ENCODE measurements around the gene NPC1L1.
"Not testable (repeated sequence)": the region's sequence is repeated elsewhere in the genome, so short reads cannot be mapped to it uniquely, and the experiment has no call there.

The NPC1L1 gene

GRCh38 chr7:44515590-44516268 lies 25.4 kb downstream of the NPC1L1 start:
- DNase-seq = no peak
- in situ Hi-C loops (cut with HindIII; ENCODE audit: low pct_ligation_motif_present, low pct_unique_long_range_greater_than_20kb, low sequenced_read_pairs) = no loop called here

- in situ Hi-C loops (cut with HindIII; ENCODE audit: low pct_ligation_motif_present, low pct_unique_long_range_greater_than_20kb, low sequenced_read_pairs) = no loop called here
- DNase-seq = no peak
Observed at GRCh38 chr7:44512736-44513135, 28.4 kb downstream of the NPC1L1 start.

GRCh38 chr7:44511863-44512468 lies 29.2 kb downstream of the NPC1L1 start:
- in situ Hi-C loops (cut with HindIII; ENCODE audit: low pct_ligation_motif_present, low pct_unique_long_range_greater_than_20kb, low sequenced_read_pairs) = no loop called here
- DNase-seq = no peak

- no peak for DNase-seq
- in situ Hi-C loops (cut with HindIII; ENCODE audit: low pct_ligation_motif_present, low pct_unique_long_range_greater_than_20kb, low sequenced_read_pairs) = no loop called here
Observed at GRCh38 chr7:44511236-44511635, 29.9 kb downstream of the NPC1L1 start.

- in situ Hi-C loops (cut with HindIII; ENCODE audit: low pct_ligation_motif_present, low pct_unique_long_range_greater_than_20kb, low sequenced_read_pairs) = no loop called here
- no peak for DNase-seq
Observed at GRCh38 chr7:44508328-44509030, 32.7 kb downstream of the NPC1L1 start.

- DNase-seq; in situ Hi-C loops (cut with HindIII; ENCODE audit: low pct_ligation_motif_present, low pct_unique_long_range_greater_than_20kb, low sequenced_read_pairs): not testable (repeated sequence)
Observed at GRCh38 chr7:44506592-44507288, 34.4 kb downstream of the NPC1L1 start.

GRCh38 chr7:44505595-44505994 lies 35.5 kb downstream of the NPC1L1 start:
- no peak for DNase-seq
- in situ Hi-C loops (cut with HindIII; ENCODE audit: low pct_ligation_motif_present, low pct_unique_long_range_greater_than_20kb, low sequenced_read_pairs) = no loop called here

GRCh38 chr7:44498230-44498954 lies 42.7 kb downstream of the NPC1L1 start:
- DNase-seq = no peak

GRCh38 chr7:44497155-44498027 lies 43.7 kb downstream of the NPC1L1 start:
- no peak for DNase-seq
- in situ Hi-C loops (cut with HindIII; ENCODE audit: low pct_ligation_motif_present, low pct_unique_long_range_greater_than_20kb, low sequenced_read_pairs) = no loop called here

More at GRCh38 chr7:44498230-44498954, 42.7 kb downstream of the NPC1L1 start:
- in situ Hi-C loops (cut with HindIII; ENCODE audit: low pct_ligation_motif_present, low pct_unique_long_range_greater_than_20kb, low sequenced_read_pairs) = no loop called here

- in situ Hi-C loops (cut with HindIII; ENCODE audit: low pct_ligation_motif_present, low pct_unique_long_range_greater_than_20kb, low sequenced_read_pairs) = no loop called here
- no peak for DNase-seq
Observed at GRCh38 chr7:44496385-44496784, 44.7 kb downstream of the NPC1L1 start.

GRCh38 chr7:44494960-44495359 lies 46.2 kb downstream of the NPC1L1 start:
- no peak for DNase-seq
- in situ Hi-C loops (cut with HindIII; ENCODE audit: low pct_ligation_motif_present, low pct_unique_long_range_greater_than_20kb, low sequenced_read_pairs) = no loop called here

- no peak for DNase-seq
- in situ Hi-C loops (cut with HindIII; ENCODE audit: low pct_ligation_motif_present, low pct_unique_long_range_greater_than_20kb, low sequenced_read_pairs) = no loop called here
Observed at GRCh38 chr7:44491229-44491628, 49.9 kb downstream of the NPC1L1 start.

GRCh38 chr7:44490351-44491200 lies 50.6 kb downstream of the NPC1L1 start, which contains the start of gene NUDCD3:
Gene NUDCD3 (minus strand): TSS chr7:44490658. CDS start chr7:44490600, 58 bp downstream.
- DNase-seq = peak; percentile 88
- in situ Hi-C loops (cut with HindIII; ENCODE audit: low pct_ligation_motif_present, low pct_unique_long_range_greater_than_20kb, low sequenced_read_pairs) = no loop called here

GRCh38 chr7:44489955-44490350 lies 51.2 kb downstream of the NPC1L1 start:
- peak; percentile 38 for DNase-seq
- in situ Hi-C loops (cut with HindIII; ENCODE audit: low pct_ligation_motif_present, low pct_unique_long_range_greater_than_20kb, low sequenced_read_pairs) = no loop called here

- no peak for DNase-seq
- in situ Hi-C loops (cut with HindIII; ENCODE audit: low pct_ligation_motif_present, low pct_unique_long_range_greater_than_20kb, low sequenced_read_pairs) = no loop called here
Observed at GRCh38 chr7:44488955-44489354, 52.2 kb downstream of the NPC1L1 start.

GRCh38 chr7:44486693-44487092 lies 54.4 kb downstream of the NPC1L1 start:
- no peak for DNase-seq
- in situ Hi-C loops (cut with HindIII; ENCODE audit: low pct_ligation_motif_present, low pct_unique_long_range_greater_than_20kb, low sequenced_read_pairs) = no loop called here

- in situ Hi-C loops (cut with HindIII; ENCODE audit: low pct_ligation_motif_present, low pct_unique_long_range_greater_than_20kb, low sequenced_read_pairs) = no loop called here
- no peak for DNase-seq
Observed at GRCh38 chr7:44486001-44486400, 55.1 kb downstream of the NPC1L1 start.

Measured in ACHN (cell line).